ENCODE results near the gene TBXAS1. TPM values are rescaled to one million over a fixed set of nuclear protein-coding genes. Genes with fewer than 3 reads are reported as not detected.

TBXAS1 gene
- total RNA-seq, 1 experiment from 2014 or later, result 2.2 TPM

DNA sequence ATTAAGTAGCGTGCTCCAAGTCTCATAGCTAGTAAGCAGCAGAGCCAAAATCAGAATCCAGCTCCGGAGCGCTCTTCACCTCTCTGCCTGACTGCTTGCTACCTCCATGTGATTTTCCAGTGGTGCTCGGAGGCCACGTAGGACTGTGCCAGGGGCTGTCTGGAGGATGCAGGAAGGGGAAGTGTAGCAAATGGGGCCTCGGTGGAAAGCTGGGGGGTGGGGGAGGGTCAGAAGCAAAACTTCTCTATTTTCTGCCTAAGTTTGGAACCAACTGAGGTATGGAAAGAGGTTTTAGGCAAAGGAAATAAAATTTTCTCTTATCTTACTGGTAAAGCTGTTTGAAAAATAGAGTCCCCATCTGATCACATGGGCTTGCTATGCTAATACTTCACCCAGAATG is 108.7 kb downstream of the TBXAS1 start:
- BruUV-seq (replicated peaks), result no TSS peak
- no peaks in the 10 kb centered on the region for H3K9me3 ChIP-seq (ENCODE audit: insufficient read depth, low read depth)
- H3K4me2 ChIP-seq, result no peak overlapping the region
- H4K20me1 ChIP-seq (ENCODE audit: insufficient read depth), result no peaks in the 10 kb centered on the region
- no peaks in the 10 kb centered on the region for H3K79me2 ChIP-seq (ENCODE audit: low read depth)
- DNase-seq, result no peak
- POLR2A ChIA-PET (ENCODE audit: unreplicated experiment), result no interaction called here
- intact Hi-C loops (cut with micrococcal nuclease; ENCODE audit: unreplicated experiment), result no loop called here
- TF ChIP-seq EZH2 (IDR thresholded peaks at IDR 0.05; ENCODE audit: low read depth), result no peak
- TF ChIP-seq, protein P1, sequence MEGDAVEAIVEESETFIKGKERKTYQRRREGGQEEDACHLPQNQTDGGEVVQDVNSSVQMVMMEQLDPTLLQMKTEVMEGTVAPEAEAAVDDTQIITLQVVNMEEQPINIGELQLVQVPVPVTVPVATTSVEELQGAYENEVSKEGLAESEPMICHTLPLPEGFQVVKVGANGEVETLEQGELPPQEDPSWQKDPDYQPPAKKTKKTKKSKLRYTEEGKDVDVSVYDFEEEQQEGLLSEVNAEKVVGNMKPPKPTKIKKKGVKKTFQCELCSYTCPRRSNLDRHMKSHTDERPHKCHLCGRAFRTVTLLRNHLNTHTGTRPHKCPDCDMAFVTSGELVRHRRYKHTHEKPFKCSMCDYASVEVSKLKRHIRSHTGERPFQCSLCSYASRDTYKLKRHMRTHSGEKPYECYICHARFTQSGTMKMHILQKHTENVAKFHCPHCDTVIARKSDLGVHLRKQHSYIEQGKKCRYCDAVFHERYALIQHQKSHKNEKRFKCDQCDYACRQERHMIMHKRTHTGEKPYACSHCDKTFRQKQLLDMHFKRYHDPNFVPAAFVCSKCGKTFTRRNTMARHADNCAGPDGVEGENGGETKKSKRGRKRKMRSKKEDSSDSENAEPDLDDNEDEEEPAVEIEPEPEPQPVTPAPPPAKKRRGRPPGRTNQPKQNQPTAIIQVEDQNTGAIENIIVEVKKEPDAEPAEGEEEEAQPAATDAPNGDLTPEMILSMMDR (conservative IDR thresholded peaks at IDR 0.05), result no peak
- no peaks in the 10 kb centered on the region for H3F3A ChIP-seq (ENCODE audit: insufficient read depth, low read depth)
- H3K4me1 ChIP-seq (replicated peaks; ENCODE audit: insufficient read depth), result no peaks in the 10 kb centered on the region
- no peak overlapping the region for H3K27ac ChIP-seq
- H3K27me3 ChIP-seq (ENCODE audit: insufficient read depth, low read depth), result no peaks in the 10 kb centered on the region; the same call in 1 of the 2 replicates
- no peak overlapping the region for H3K4me3 ChIP-seq
- no peaks in the 10 kb centered on the region for H3K9me2 ChIP-seq (ENCODE audit: insufficient read depth)
- no peak overlapping the region for H2AFZ ChIP-seq
- no peaks in the 10 kb centered on the region for H3K36me3 ChIP-seq (ENCODE audit: low read depth)
- CTCF ChIA-PET, result no interaction called here

DNA sequence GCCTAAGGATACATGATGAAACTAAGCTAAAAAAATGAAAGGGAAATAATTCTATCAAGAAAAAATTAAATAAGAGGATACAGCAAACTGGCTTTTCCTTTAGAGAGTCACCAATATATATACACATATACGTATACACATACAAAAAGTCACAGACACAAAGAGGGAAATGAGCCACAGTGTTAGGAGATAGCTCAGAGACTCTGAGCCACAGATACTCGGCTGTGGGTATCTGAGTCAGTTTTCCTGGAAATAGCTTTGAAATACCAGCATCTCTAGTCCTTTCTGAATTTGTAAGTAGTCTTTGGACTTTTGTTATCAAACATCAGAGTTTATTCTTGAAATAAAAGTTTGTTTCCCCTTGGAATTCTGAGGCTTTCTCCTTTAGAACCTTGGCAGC is 111.8 kb downstream of the TBXAS1 start:
- no peaks in the 10 kb centered on the region for H3K9me2 ChIP-seq (ENCODE audit: insufficient read depth)
- H3K4me2 ChIP-seq, result no peak overlapping the region
- H3K4me3 ChIP-seq, result no peak overlapping the region
- no TSS peak for BruUV-seq (replicated peaks)
- H3K27ac ChIP-seq, result no peak overlapping the region
- no peak for TF ChIP-seq EZH2 (IDR thresholded peaks at IDR 0.05; ENCODE audit: low read depth)
- TF ChIP-seq, protein P1 (conservative IDR thresholded peaks at IDR 0.05), result no peak
- ChIA-PET POLR2A (ENCODE audit: unreplicated experiment) (no interaction called here), CTCF (interaction anchor here (0.6 kb wide), 1 partner anchor 9 kb away, joined by 5 read pairs; no protein-coding TSS in a partner anchor)
- intact Hi-C loops (cut with micrococcal nuclease; ENCODE audit: unreplicated experiment), result no loop called here
- DNase-seq, result no peak
- H3K79me2 ChIP-seq (ENCODE audit: low read depth), result no peaks in the 10 kb centered on the region
- H3K4me1 ChIP-seq (replicated peaks; ENCODE audit: insufficient read depth), result no peaks in the 10 kb centered on the region
- H3K9me3 ChIP-seq (ENCODE audit: insufficient read depth, low read depth), result 0 out of 2 replicates have a peak, but pooled peaks cover 8% of the 10 kb centered on the region
- H2AFZ ChIP-seq, result no peak overlapping the region
- no peaks in the 10 kb centered on the region for H3F3A ChIP-seq (ENCODE audit: insufficient read depth, low read depth)
- H3K27me3 ChIP-seq (ENCODE audit: insufficient read depth, low read depth), result no peaks in the 10 kb centered on the region; the same call in none of the 2 replicates
- H3K36me3 ChIP-seq (ENCODE audit: low read depth), result no peaks in the 10 kb centered on the region
- H4K20me1 ChIP-seq (ENCODE audit: insufficient read depth), result no peaks in the 10 kb centered on the region

DNA sequence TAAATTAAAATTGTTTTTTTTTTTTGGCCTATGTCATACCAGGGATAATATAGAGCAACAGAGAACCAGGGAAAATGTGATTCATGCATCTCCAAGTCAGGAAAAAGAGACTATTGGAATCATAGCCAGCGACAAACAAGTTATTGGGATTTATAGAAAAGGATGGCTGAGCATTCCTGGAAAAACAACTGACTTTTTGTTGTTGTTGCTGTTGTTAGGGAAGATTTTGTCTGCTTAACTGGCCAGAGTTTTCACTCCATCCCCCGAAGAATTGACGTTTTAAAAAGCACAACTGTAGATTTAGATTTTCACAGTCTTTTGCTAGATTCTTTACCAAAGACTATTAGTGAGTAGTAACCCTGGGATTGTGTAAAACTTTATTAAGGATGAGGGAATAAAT is 112.4 kb downstream of the TBXAS1 start:
- H4K20me1 ChIP-seq (ENCODE audit: insufficient read depth), result no peaks in the 10 kb centered on the region
- no peak for DNase-seq
- TF ChIP-seq EZH2 (IDR thresholded peaks at IDR 0.05; ENCODE audit: low read depth), result no peak
- TF ChIP-seq, protein P1 (conservative IDR thresholded peaks at IDR 0.05), result no peak
- H3K27me3 ChIP-seq (ENCODE audit: insufficient read depth, low read depth), result no peaks in the 10 kb centered on the region; the same call in none of the 2 replicates
- H3K79me2 ChIP-seq (ENCODE audit: low read depth), result no peaks in the 10 kb centered on the region
- H3K9me2 ChIP-seq (ENCODE audit: insufficient read depth), result no peaks in the 10 kb centered on the region
- no peaks in the 10 kb centered on the region for H3K36me3 ChIP-seq (ENCODE audit: low read depth)
- 0 out of 2 replicates have a peak, but pooled peaks cover 11% of the 10 kb centered on the region for H3K9me3 ChIP-seq (ENCODE audit: insufficient read depth, low read depth)
- no peak overlapping the region for H3K27ac ChIP-seq
- H2AFZ ChIP-seq, result no peak overlapping the region
- intact Hi-C loops (cut with micrococcal nuclease; ENCODE audit: unreplicated experiment), result no loop called here
- no peak overlapping the region for H3K4me3 ChIP-seq
- H3F3A ChIP-seq (ENCODE audit: insufficient read depth, low read depth), result no peaks in the 10 kb centered on the region
- CTCF ChIA-PET, result no interaction called here
- H3K4me2 ChIP-seq, result no peak overlapping the region
- BruUV-seq (replicated peaks), result no TSS peak
- POLR2A ChIA-PET (ENCODE audit: unreplicated experiment), result no interaction called here
- H3K4me1 ChIP-seq (replicated peaks; ENCODE audit: insufficient read depth), result no peaks in the 10 kb centered on the region
